OCI-LY3 (cell line): ENCODE results near the gene IL1RL1.

Experiments used
- CTCF ChIP-seq: fragments of 200-600, 300-600 bp; sonication (generic); IDR thresholded peaks from 2 replicates; pipeline ENCODE4 v1.5.1; 2014; ENCODE audit warnings: antibody characterized with exemption, low read length, low read depth
- EZH2phosphoT487 ChIP-seq: fragments of 200-600 bp; shearing (Covaris generic); IDR thresholded peaks from 2 replicates; pipeline ENCODE4 v1.6.1; 2018; ENCODE audit warnings: antibody characterized with exemption, mixed run types, low read depth

- TF ChIP-seq CTCF: no peak
- TF ChIP-seq EZH2phosphoT487: no peak
Observed at GRCh38 chr2:102385522-102385921, 74.2 kb downstream of the IL1RL1 start.
